Left lung (tissue), 10 donors: Measurements from ENCODE around the gene PLEKHA1. TPM values are rescaled to one million over a fixed set of nuclear protein-coding genes. Genes with fewer than 3 reads are reported as not detected.
A peak's percentile ranks its signal among the peaks of the same experiment; 100 is the strongest.

Experiments
- ATAC-seq: fragments of 200-7000 bp; cut with Tn5 transposase; one replicate; pipeline ENCODE4 v1.9.1; 2020; ENCODE audit warnings: moderate library complexity
- DNase-seq, 4 donors: peaks; one replicate each; pipeline ENCODE4 v3.0.0-alpha.2; 2013 to 2020
- H3K27ac ChIP-seq, 2 donors: fragments of 200-600 bp; sonication (generic) in 1 of 2; one replicate each; pipeline versions ENCODE4 v1.5.0 to v1.8.0; 2020 to 2021
- H3K27me3 ChIP-seq, 2 donors: fragments of 200-600 bp; sonication (generic) in 1 of 2; one replicate each; pipeline versions ENCODE4 v1.5.0 to v1.8.0; 2020 to 2021
- H3K36me3 ChIP-seq, 2 donors: fragments of 200-600 bp; sonication (generic) in 1 of 2; one replicate each; pipeline versions ENCODE4 v1.5.0 to v1.8.0; 2020 to 2021
- H3K4me1 ChIP-seq, 2 donors: fragments of 200-600 bp; one replicate each; pipeline ENCODE4 v1.8.0; 2021
- H3K4me3 ChIP-seq, 2 donors: fragments of 200-600 bp; sonication (generic) in 1 of 2; one replicate each; pipeline versions ENCODE4 v1.5.0 to v1.8.0; 2020 to 2021; ENCODE audit warnings: mild to moderate bottlenecking in 1 of 2
- H3K9me3 ChIP-seq, 2 donors: fragments of 200-600 bp; sonication (generic) in 1 of 2; one replicate each; pipeline versions ENCODE4 v1.5.0 to v1.8.0; 2020 to 2021
- CTCF ChIP-seq, 2 donors: fragments of 200-600 bp; sonication (generic) in 1 of 2; IDR thresholded peaks; one replicate each; pipeline versions ENCODE4 v1.5.0 to v1.8.0; 2021; ENCODE audit warnings: antibody characterized with exemption in 2 of 2
- intact Hi-C, 2 donors: fragments of 100-400 bp; cut with DNase I; formaldehyde crosslinking; loops; one replicate each; pipeline versions ENCODE4 v1.11.2 to v1.14.2; 2022
- polyA plus RNA-seq, 6 donors: library from polyadenylated mRNA; unstranded; fragments of 120-200 nt; gene quantifications; one replicate each; pipeline ENCODE4 v1.2.1, GENCODE V29; 2013; ENCODE audit not compliant: insufficient read length in 6 of 6
- total RNA-seq, 2 donors: library from RNA; stranded (reverse); fragmentation: NEBNext Ultra II Directional; extraction: Animal tissue kit (Norgen Biotek cat#: 25700); gene quantifications; one replicate each; pipeline ENCODE4 v1.2.1, GENCODE V29; 2021
- donor health status: DM: no; HTN: yes; CAD: no.
- donor health status: DM: no; HTN: no; CAD: no.

PLEKHA1 gene
- total and polyA plus RNA-seq, 8 donors, result 40.5 to 57.9 (median 43.4) TPM

GRCh38 chr10:122445904-122446303, 71.4 kb downstream of the PLEKHA1 start:
- intact Hi-C loops, result no loop called here
- Histone ChIP-seq H3K4me1 (no peaks in the 10 kb centered on the region), H3K27me3 (no peaks in the 10 kb centered on the region), H3K27ac (no peak overlapping the region), H3K36me3 (no peaks in the 10 kb centered on the region), H3K9me3 (no peaks in the 10 kb centered on the region), H3K4me3 (no peak overlapping the region)
- no peak for TF ChIP-seq CTCF (IDR thresholded peaks at IDR 0.05)
- no peak for DNase-seq
- no peak for ATAC-seq

- H3K9me3 ChIP-seq, result no peaks in the 10 kb centered on the region
- H3K4me3 ChIP-seq, result no peak overlapping the region
- no peak for TF ChIP-seq CTCF (IDR thresholded peaks at IDR 0.05)
- no peaks in the 10 kb centered on the region for H3K4me1 ChIP-seq
- no peaks in the 10 kb centered on the region for H3K27me3 ChIP-seq
- H3K36me3 ChIP-seq, result no peaks in the 10 kb centered on the region
- intact Hi-C loops, result no loop called here
- H3K27ac ChIP-seq, result no peak overlapping the region
- DNase-seq (no peak), ATAC-seq (peak; percentile 47)
Measured at GRCh38 chr10:122446668-122447423, 72.3 kb downstream of the PLEKHA1 start.

- ATAC-seq (no peak), DNase-seq (no peak)
- Histone ChIP-seq H3K4me3 (no peak overlapping the region), H3K4me1 (no peaks in the 10 kb centered on the region), H3K36me3 (no peaks in the 10 kb centered on the region), H3K27ac (no peak overlapping the region), H3K9me3 (no peaks in the 10 kb centered on the region), H3K27me3 (no peaks in the 10 kb centered on the region)
- intact Hi-C loops, result no loop called here
- TF ChIP-seq CTCF (IDR thresholded peaks at IDR 0.05), result no peak
Measured at GRCh38 chr10:122448600-122448999, 74.1 kb downstream of the PLEKHA1 start.

GRCh38 chr10:122449153-122449552, 74.6 kb downstream of the PLEKHA1 start:
- no peak for TF ChIP-seq CTCF (IDR thresholded peaks at IDR 0.05)
- no peak for ATAC-seq
- intact Hi-C loops, result no loop called here
- Histone ChIP-seq H3K9me3 (no peaks in the 10 kb centered on the region), H3K36me3 (no peaks in the 10 kb centered on the region), H3K27me3 (no peaks in the 10 kb centered on the region), H3K27ac (no peak overlapping the region), H3K4me3 (no peak overlapping the region), H3K4me1 (no peaks in the 10 kb centered on the region)
- no peak for DNase-seq

GRCh38 chr10:122450353-122450990, 76.0 kb downstream of the PLEKHA1 start:
- intact Hi-C loops, result no loop called here
- no peak for TF ChIP-seq CTCF (IDR thresholded peaks at IDR 0.05)
- H3K27ac ChIP-seq, result no peak overlapping the region

More at GRCh38 chr10:122450353-122450990, 76.0 kb downstream of the PLEKHA1 start:
- DNase-seq, result no peak
- Histone ChIP-seq H3K9me3 (no peaks in the 10 kb centered on the region), H3K4me3 (no peak overlapping the region), H3K4me1 (no peaks in the 10 kb centered on the region), H3K27me3 (no peaks in the 10 kb centered on the region), H3K36me3 (no peaks in the 10 kb centered on the region)
- ATAC-seq, result no peak
